T-helper 1 cell (primary cell): ENCODE results near the gene KDM6A.
"Not testable (repeated sequence)": the region's sequence is repeated elsewhere in the genome, so short reads cannot be mapped to it uniquely, and the experiment has no call there.

Source experiments
- DNase-seq, 5 donors: peaks; one replicate each; pipeline ENCODE4 v3.0.0-alpha.2; 2012 to 2020
- total RNA-seq, 4 donors: gene quantifications; one replicate each; lab custom pipeline; 2026; lab: John Stamatoyannopoulos, UW

The KDM6A gene
- total RNA-seq = 121 to 264 (median 146) reads per million in 4 donors

GRCh38 chrX:44872821-44873414 is at the start of gene KDM6A:
KDM6A (plus strand) TSS chrX:44873188; CDS start chrX:44873552, 364 bp downstream.
- DNase-seq = peak; percentile 88 to 99 (median 93)

- not testable (repeated sequence) for DNase-seq
These were observed 49.8 kb upstream of the KDM6A start for GRCh38 chrX:44823193-44823592.

GRCh38 chrX:44828008-44828605 is 44.9 kb upstream of the KDM6A start:
- DNase-seq = no peak

- DNase-seq = no peak
These were observed 43.2 kb upstream of the KDM6A start for GRCh38 chrX:44829832-44830231.

GRCh38 chrX:44842550-44843317 is 30.3 kb upstream of the KDM6A start:
- no peak for DNase-seq

GRCh38 chrX:44843318-44843702 is 29.7 kb upstream of the KDM6A start:
- no peak for DNase-seq

GRCh38 chrX:44843753-44844152 is 29.2 kb upstream of the KDM6A start, which contains the start of gene DUSP21:
DUSP21 (plus strand) TSS chrX:44844021; CDS start chrX:44844133, 112 bp downstream.
- DNase-seq = no peak

- no peak for DNase-seq
These were observed 28.8 kb upstream of the KDM6A start for GRCh38 chrX:44844204-44844603.

- not testable (repeated sequence) for DNase-seq
These were observed 22.1 kb upstream of the KDM6A start for GRCh38 chrX:44850891-44851290.

- DNase-seq = no peak
These were observed 1.8 kb upstream of the KDM6A start for GRCh38 chrX:44871114-44871645.

GRCh38 chrX:44871931-44872820 is 812 bp upstream of the KDM6A start:
- peak in 3 of 5 donors; percentile 11 to 41 (median 17) for DNase-seq

GRCh38 chrX:44873415-44874276 is 658 bp downstream of the KDM6A start:
- DNase-seq = peak; percentile 16 to 61 (median 42)

GRCh38 chrX:44874420-44875184 is 1.6 kb downstream of the KDM6A start:
- peak in 4 of 5 donors; percentile 12 to 64 (median 22) for DNase-seq

- no peak for DNase-seq
These were observed 2.1 kb downstream of the KDM6A start for GRCh38 chrX:44875185-44875489.

- DNase-seq = no peak
These were observed 3.1 kb downstream of the KDM6A start for GRCh38 chrX:44876086-44876485.

- DNase-seq = no peak
These were observed 3.8 kb downstream of the KDM6A start for GRCh38 chrX:44876767-44877166.

GRCh38 chrX:44878780-44879179 is 5.8 kb downstream of the KDM6A start:
- no peak for DNase-seq

GRCh38 chrX:44881549-44881948 is 8.6 kb downstream of the KDM6A start:
- no peak for DNase-seq

- DNase-seq = no peak
These were observed 9.6 kb downstream of the KDM6A start for GRCh38 chrX:44882635-44883034.

GRCh38 chrX:44884944-44885343 is 12.0 kb downstream of the KDM6A start:
- DNase-seq = no peak

- DNase-seq = no peak
These were observed 16.8 kb downstream of the KDM6A start for GRCh38 chrX:44889824-44890223.
